Measurements from ENCODE around the gene PRAC1.

Gene PRAC1

DNA sequence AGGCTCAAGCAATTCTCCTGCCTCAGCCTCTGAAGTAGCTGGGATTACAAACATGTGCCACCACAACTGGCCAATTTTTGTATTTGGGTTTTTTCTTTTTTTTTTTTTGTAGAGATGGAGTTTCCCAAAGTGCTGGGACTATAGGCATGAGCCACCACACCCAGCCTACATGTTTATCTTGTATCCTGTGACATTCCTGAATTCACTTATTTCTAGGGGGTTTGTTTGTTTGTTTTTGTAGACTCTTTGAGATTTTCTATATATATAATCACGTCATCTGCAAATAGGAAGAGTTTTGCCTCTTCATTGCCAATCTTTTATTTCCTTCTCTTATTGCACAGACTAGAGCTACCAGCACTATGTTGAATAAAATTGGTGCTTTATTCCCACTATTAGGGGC, 29.1 kb downstream of the PRAC1 start:
- no peak for ATAC-seq
- TF ChIP-seq GLIS3 (CRISPR knock-in tag; IDR thresholded peaks at IDR 0.05) (no peak), ZFP3 (CRISPR knock-in tag; IDR thresholded peaks at IDR 0.05) (no peak), ISL1 (CRISPR knock-in tag; IDR thresholded peaks at IDR 0.05) (no peak), ZNF70 (CRISPR knock-in tag; IDR thresholded peaks at IDR 0.05) (no peak), OSR1 (CRISPR knock-in tag; IDR thresholded peaks at IDR 0.05) (no peak)
- TF ChIP-seq, protein P1, sequence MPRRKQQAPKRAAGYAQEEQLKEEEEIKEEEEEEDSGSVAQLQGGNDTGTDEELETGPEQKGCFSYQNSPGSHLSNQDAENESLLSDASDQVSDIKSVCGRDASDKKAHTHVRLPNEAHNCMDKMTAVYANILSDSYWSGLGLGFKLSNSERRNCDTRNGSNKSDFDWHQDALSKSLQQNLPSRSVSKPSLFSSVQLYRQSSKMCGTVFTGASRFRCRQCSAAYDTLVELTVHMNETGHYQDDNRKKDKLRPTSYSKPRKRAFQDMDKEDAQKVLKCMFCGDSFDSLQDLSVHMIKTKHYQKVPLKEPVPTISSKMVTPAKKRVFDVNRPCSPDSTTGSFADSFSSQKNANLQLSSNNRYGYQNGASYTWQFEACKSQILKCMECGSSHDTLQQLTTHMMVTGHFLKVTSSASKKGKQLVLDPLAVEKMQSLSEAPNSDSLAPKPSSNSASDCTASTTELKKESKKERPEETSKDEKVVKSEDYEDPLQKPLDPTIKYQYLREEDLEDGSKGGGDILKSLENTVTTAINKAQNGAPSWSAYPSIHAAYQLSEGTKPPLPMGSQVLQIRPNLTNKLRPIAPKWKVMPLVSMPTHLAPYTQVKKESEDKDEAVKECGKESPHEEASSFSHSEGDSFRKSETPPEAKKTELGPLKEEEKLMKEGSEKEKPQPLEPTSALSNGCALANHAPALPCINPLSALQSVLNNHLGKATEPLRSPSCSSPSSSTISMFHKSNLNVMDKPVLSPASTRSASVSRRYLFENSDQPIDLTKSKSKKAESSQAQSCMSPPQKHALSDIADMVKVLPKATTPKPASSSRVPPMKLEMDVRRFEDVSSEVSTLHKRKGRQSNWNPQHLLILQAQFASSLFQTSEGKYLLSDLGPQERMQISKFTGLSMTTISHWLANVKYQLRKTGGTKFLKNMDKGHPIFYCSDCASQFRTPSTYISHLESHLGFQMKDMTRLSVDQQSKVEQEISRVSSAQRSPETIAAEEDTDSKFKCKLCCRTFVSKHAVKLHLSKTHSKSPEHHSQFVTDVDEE (CRISPR knock-in tag; IDR thresholded peaks at IDR 0.05) = no peak
- TF ChIP-seq, protein P2, sequence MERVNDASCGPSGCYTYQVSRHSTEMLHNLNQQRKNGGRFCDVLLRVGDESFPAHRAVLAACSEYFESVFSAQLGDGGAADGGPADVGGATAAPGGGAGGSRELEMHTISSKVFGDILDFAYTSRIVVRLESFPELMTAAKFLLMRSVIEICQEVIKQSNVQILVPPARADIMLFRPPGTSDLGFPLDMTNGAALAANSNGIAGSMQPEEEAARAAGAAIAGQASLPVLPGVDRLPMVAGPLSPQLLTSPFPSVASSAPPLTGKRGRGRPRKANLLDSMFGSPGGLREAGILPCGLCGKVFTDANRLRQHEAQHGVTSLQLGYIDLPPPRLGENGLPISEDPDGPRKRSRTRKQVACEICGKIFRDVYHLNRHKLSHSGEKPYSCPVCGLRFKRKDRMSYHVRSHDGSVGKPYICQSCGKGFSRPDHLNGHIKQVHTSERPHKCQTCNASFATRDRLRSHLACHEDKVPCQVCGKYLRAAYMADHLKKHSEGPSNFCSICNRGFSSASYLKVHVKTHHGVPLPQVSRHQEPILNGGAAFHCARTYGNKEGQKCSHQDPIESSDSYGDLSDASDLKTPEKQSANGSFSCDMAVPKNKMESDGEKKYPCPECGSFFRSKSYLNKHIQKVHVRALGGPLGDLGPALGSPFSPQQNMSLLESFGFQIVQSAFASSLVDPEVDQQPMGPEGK (CRISPR knock-in tag; IDR thresholded peaks at IDR 0.05; ENCODE audit: borderline replicate concordance) = no peak
- TF ChIP-seq, protein P3, sequence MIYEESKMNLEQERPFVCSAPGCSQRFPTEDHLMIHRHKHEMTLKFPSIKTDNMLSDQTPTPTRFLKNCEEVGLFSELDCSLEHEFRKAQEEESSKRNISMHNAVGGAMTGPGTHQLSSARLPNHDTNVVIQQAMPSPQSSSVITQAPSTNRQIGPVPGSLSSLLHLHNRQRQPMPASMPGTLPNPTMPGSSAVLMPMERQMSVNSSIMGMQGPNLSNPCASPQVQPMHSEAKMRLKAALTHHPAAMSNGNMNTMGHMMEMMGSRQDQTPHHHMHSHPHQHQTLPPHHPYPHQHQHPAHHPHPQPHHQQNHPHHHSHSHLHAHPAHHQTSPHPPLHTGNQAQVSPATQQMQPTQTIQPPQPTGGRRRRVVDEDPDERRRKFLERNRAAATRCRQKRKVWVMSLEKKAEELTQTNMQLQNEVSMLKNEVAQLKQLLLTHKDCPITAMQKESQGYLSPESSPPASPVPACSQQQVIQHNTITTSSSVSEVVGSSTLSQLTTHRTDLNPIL (CRISPR knock-in tag; IDR thresholded peaks at IDR 0.05; ENCODE audit: low read depth) = no peak

GRCh38 chr17:48692049-48692448, 30.3 kb downstream of the PRAC1 start:
- ATAC-seq = no peak
- TF ChIP-seq ZNF565 (CRISPR knock-in tag; conservative IDR thresholded peaks at IDR 0.05; ENCODE audit: low read depth) (no peak), POU6F1 (CRISPR knock-in tag; IDR thresholded peaks at IDR 0.05; ENCODE audit: borderline replicate concordance, low read depth) (no peak), GLIS3 (CRISPR knock-in tag; IDR thresholded peaks at IDR 0.05) (no peak), ZNF70 (CRISPR knock-in tag; IDR thresholded peaks at IDR 0.05) (no peak), PPARA (CRISPR knock-in tag; IDR thresholded peaks at IDR 0.05; ENCODE audit: borderline replicate concordance) (no peak)
- TF ChIP-seq, protein P2 (CRISPR knock-in tag; IDR thresholded peaks at IDR 0.05; ENCODE audit: borderline replicate concordance) = no peak
- TF ChIP-seq, protein P3 (CRISPR knock-in tag; IDR thresholded peaks at IDR 0.05; ENCODE audit: low read depth) = no peak

DNA sequence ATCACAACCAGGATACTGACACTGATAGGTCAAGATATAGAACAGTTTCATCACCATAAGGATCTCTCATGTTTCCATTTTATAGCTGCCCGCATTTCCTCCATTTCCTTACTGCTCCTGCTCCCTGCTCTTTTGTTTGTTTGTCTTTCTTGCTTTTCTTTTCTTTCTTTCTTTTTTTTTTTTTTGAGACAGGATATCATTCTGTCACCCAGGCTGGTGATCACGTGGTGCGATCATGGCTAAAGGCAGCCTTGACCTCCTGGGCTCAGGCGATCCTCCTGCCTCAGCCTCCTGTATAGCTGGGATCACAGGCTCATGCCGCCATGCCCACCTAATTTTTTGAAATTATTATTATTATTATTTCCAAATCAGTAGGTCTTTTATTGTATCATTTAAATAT, 31.7 kb downstream of the PRAC1 start:
- ATAC-seq = no peak
- no peak for TF ChIP-seq ZC3H10 (CRISPR knock-in tag; IDR thresholded peaks at IDR 0.05)
- no peak for TF ChIP-seq CSDC2 (CRISPR knock-in tag; IDR thresholded peaks at IDR 0.05)
- TF ChIP-seq, protein P4, sequence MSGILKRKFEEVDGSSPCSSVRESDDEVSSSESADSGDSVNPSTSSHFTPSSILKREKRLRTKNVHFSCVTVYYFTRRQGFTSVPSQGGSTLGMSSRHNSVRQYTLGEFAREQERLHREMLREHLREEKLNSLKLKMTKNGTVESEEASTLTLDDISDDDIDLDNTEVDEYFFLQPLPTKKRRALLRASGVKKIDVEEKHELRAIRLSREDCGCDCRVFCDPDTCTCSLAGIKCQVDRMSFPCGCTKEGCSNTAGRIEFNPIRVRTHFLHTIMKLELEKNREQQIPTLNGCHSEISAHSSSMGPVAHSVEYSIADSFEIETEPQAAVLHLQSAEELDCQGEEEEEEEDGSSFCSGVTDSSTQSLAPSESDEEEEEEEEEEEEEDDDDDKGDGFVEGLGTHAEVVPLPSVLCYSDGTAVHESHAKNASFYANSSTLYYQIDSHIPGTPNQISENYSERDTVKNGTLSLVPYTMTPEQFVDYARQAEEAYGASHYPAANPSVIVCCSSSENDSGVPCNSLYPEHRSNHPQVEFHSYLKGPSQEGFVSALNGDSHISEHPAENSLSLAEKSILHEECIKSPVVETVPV (CRISPR knock-in tag; IDR thresholded peaks at IDR 0.05) = no peak
- TF ChIP-seq ARNTL (CRISPR knock-in tag; IDR thresholded peaks at IDR 0.05; ENCODE audit: borderline replicate concordance, low read depth) = no peak
- no peak for TF ChIP-seq ISL1 (CRISPR knock-in tag; IDR thresholded peaks at IDR 0.05)
- no peak for TF ChIP-seq TOX (CRISPR knock-in tag; IDR thresholded peaks at IDR 0.05; ENCODE audit: borderline replicate concordance)
- TF ChIP-seq, protein P3 (CRISPR knock-in tag; IDR thresholded peaks at IDR 0.05; ENCODE audit: low read depth) = no peak
- TF ChIP-seq ZFP3 (CRISPR knock-in tag; IDR thresholded peaks at IDR 0.05) = no peak
- TF ChIP-seq ZNF8 (CRISPR knock-in tag; IDR thresholded peaks at IDR 0.05) = no peak

All from SK-N-SH treated with all-trans-retinoic acid at 6 μM for 48 hours (cell line).